Amniotic epithelial cell (primary cell): ENCODE results near the gene UNC13C.

Source experiments
- DNase-seq: peaks from one replicate; pipeline ENCODE4 v3.0.0-alpha.2; 2010; ENCODE audit warnings: low read depth

The UNC13C gene

DNA sequence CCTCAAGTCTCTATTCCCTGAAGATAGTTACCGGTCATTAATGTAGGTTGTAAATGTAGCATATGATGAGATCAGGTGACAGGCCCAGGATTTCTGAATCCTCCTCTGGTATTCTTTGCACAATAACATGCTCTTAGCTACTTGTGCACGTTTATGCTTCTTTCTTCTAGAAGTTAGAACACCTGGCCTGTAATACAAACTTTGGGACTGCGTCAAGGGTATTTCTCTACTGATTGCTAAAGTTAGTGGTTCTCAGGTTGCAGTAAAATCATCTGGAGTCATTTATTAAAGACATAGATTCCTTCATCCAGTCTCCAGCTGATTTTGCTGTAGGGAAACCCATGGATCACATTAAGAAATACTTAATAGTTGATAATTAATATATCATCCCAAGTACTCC, 48.0 kb downstream of the UNC13C start:
- DNase-seq, result no peak

DNA sequence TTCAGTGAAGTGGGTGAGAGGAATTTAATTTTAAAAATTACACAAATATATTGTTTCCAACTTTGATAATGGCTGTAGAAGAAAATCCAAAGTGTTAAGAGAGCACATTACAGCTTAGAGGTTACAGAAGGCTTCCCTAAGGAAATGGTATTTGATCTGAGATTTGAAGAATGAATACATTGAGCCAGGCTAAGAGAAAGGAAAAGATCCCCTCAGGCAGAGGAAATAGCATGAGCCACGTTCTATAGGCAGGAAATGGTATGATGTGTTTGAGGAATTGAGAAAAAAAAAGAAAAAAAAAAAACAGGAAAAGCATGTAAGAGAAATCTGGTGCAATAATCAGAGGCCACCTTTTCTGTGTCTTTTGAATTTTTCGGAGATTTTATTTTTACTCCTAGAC, 48.6 kb downstream of the UNC13C start:
- no peak for DNase-seq

DNA sequence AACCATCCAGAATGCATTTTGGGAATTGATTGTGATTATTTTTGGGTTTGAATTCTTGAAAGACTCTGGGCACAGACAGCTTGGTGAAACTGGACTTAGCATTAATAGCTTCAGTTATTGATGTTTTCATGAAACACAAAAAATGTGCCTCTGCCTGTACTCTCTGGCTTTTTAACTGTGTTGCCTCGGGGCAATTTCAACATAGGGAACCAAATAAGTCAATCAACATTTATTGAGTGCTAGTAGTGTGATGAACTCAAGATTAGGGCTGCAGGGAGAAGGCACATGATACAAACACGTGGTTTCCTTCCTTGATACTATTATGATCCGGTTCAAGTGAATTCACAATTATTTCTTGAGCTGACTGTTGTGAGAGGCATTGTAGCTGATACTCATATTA, 50.8 kb downstream of the UNC13C start:
- DNase-seq, result no peak

DNA sequence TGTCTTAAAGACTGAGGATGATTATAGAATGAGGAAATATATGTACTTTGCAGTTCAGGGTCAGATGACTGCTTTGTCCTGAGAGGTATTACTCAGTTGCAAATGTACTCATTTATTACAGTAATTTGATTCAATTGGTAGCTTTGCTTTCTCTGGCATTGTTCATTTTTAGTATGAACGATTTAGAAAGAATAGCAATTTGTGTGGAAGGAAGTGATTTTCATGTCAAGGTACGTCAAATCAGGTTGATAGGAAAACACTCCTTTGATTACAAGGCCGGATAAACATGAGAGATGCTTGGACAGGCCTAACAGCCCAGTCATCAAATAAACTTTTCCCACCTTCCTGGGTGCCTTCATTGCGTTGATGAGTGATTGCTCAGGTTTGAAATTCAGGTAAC, 53.8 kb downstream of the UNC13C start:
- DNase-seq, result no peak

DNA sequence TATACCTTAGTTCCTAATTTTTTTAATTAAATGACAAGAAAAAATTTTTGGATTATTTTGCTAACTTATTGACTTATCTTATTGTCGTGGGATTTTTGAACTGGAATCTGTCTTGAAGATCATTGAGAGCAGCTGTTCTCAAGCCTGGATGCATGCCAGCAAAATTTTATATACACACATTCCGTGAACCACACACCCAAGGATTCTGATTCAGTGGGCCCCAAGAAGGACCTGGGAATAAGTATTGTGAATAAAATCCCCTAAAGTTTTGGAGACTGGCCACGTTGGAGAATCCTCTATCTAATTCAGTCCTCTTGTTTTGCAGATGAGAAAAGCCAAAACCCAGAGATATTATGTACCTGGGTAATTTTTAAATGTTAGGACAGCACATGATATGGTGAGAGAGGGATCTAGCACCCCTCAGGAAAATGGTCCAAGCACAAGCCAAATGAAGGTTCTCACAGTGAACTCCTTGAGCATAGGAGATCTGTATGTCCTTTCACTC, 55.2 kb downstream of the UNC13C start:
- DNase-seq, result no peak

DNA sequence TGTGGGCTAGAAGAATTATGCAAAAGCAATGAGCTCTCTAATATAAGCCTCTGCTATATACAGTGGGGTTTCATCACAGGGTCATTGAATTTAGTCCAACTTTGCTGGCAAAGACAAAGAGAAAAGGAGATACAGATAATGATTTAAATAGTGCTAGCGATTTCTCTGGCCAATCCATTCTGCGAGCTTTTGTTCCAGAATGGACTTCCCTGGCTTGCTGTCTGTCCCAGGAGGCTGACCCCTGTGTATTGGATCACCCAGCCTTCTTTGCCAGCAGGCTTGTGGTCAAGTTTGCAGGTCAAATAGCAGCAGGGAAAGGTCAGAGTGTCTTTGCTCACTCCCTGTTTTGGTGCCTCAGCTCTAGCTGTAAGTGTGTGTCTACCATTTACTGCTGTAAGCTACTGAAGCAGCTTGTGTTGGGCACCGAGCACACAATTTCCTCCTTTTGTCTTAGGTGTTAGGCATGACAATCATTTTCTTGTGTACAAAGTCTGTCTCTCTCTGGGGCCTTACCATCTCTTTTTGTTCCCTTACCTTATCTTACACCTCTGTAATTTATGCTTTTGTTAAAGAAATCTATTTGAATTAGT, 55.7 kb downstream of the UNC13C start:
- DNase-seq, result no peak

DNA sequence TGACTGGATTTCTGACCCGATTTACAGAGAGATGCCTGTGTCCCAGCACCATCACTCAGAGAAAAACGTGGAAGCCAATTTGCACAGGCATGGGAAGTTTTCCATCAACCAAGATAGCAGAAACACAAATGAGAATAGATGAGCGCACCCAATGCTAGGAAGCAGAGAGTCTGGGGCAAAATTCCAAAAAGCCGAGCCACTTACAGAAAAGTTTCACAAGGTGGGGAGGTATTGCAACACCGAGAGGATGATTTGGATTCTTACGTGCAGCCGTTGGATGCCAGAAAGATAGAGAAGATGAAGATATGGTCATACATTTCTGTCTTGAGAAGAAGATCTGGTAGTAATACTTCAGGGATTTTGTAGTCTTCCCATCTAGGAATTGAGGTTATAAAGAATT, 57.4 kb downstream of the UNC13C start:
- DNase-seq, result no peak

DNA sequence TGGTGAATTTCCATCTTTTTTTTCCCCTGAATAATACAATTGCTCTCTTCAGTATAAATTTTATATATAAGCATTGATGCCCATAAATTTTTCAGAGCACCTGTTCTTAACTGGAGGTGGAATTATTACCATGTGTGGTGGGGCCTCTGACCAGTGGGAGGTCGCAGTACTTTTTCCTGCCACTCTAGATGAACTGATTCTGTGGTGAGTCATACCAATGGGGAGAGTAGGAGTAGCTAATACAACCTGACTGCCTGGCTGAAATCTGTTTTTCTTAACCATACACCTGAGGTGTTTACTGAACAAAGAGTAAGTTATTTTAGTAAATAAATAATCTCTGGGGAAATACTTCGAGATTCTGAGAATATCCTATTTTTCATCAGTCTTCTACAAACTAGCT, 67.2 kb downstream of the UNC13C start:
- no peak for DNase-seq

DNA sequence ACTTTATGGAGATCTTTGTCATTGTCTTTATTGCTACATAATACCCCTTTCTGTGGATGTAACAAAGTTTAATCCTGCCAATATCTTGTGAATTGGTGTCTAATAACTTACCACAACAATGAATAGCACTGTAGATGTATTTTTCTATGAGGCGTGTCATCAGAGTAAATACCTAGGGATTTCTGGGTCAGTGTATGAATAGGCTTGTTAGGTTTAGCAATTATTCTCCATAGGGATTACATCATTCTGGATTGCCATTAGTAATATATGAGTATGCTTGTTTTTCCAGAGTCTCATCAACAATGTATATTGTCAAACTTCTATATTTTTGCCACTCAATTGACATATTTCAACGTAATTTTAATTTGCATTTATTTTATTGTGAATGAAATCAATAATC, 67.9 kb downstream of the UNC13C start:
- DNase-seq, result no peak

DNA sequence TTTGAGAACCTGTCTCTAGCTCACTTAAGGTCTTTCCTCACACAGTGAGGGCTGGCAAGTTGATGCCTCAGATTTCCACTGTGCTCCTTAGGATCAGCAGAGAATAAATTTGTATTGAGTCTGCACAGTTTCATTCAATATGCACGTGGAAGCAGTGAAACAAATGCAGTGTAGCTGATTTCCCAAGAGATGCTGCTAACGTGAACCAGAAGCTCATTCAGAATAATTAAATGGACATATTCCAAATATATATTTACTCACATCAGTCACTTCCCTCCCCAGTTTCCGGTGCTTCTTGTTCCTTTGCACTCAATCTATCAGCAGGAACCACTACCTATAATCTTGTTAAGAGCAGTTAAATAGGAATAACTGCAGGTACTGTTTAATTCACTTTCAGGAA, 86.1 kb downstream of the UNC13C start:
- no peak for DNase-seq

DNA sequence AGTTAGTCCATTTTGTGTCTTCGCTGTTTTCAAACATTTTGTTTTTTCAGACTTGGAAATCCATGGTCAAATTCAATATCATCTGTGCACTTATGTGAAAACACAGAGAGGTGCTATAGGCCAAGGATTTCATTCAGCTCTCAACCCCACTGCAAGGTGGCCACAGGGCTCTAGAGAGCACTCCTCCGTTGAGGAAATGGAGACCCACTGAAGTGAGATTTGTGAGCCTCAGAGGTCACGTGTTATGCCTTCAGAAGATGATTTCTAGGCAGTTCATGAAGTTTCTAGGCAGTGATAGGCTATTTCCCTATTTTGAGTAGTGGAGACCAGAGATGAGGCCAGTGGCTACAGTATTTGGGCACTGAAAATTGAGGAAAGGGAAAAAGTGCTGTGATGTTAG, 88.2 kb downstream of the UNC13C start:
- no peak for DNase-seq

DNA sequence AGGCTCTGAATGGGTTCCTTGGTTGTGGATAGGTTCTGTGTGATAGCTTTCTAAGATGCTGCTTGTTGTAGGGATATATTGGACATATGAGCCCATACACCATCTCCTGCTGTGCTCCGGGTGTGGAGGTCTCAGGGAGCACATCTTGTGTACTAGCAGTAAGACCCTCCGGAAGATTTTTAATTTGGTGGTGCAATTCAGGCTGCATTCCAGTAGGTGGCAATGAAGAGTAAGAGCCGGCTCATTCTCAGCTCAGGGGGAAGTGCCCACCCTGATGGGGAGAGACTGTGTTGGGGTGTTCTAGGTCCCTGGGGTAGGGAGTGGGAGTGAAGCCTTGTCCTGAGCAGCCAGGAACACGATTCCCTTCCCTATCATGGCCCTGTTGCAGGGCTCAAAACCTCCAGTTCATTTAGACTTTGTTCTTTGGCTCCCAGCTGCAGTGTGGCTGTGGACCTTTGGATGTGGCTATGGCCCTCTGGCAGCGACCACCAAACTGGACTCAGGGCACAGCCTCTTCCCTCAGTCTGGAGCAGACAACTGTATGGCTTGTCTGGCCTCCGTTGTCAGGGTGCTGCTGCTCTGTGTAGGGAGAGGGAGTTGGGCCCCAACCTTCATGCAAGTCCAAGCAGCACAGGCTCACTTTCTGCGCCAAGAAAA, 104.7 kb downstream of the UNC13C start:
- no peak for DNase-seq

DNA sequence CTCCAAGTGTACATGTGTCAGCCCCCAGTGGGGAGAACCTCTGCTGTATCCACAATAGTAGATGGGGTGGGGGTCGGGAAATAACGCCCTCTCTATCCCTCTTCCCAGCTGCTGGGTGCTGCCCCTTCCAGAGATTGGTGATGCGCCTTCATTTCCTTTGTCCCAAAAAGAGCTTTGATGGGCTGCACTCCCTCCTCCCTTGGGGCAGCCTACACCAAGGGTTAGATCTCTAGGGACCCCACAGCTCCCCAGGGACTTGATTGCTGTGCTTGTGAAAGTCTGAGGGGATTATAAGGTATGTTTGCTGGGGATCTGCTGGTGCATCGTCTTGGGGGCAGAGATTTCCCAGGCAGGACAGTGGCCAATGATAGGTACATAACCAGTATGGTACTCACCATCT, 105.3 kb downstream of the UNC13C start:
- DNase-seq, result no peak

DNA sequence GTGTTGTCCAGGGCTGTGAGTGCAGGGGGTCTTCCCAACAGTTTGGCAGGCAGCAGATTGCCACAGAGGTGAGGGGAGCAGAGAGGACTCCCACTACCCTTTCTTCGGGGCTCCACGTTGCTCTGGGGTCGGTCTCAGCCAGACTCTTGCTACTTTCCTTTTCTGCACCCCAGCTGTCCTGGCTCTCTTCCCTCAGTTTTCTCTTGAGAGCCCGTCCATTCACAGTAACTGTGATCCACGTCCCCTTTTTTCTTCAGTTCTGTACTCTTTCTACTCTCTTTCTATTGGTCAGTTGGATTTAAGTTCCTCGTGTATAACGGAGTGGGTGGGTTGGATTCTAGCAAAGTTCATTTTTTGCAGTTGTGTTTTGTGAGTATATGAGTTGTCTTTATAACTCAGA, 105.8 kb downstream of the UNC13C start:
- DNase-seq, result no peak

DNA sequence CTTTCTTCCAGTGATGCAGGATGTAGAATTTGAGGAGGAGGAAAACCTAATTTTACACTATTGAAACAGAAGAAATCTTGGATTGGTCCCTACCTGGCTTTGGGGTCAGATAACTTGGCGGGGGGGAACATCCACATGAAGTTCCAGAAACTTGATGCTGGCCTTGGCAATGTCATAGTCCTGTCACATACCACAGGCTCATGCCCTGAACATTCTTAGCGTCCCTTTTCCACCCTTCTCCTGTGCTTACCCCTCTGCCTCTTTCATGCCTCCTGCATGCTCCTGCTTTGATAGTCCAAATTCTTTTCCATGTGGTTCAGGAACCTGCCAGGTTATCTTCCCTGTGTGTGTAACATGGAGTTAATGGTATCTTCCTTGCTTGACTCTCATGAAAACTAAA, 110.6 kb downstream of the UNC13C start:
- DNase-seq, result no peak

DNA sequence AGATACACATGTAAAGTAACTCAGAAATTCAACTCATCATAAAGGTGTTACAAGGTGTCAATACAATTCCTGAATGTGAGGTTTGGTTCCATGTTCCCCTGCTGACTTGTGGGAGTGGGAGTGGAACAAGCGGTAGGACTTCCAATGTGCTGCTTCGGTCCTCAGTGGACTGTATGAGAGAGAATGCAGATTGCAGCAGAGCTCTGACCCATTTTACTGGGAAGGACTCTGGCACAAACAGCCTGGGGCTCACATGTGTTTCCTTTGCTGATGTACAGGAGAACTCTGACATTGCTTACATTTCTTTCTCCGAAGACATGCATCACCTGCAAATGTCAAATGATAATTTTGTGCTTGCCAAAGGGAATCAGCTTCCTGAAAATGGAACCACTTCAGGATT, 111.5 kb downstream of the UNC13C start:
- no peak for DNase-seq

DNA sequence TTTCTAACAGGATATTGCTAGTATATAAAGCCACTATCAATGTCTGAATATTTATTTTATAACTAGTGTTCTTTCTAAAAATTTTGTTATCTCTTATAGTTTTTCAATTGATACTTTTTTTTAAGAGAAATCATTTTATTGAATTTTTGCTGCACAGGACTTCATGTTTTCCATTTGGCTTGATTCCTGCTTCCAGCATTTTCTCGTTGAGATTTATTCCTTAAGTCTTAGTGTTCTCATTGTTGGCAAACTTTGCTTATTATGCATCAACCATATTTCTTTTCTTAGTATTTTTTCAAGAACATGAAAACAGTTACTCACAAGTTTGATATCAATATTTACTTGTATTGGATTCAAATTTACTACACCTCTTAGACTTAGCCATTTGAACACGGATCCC, 113.4 kb downstream of the UNC13C start:
- DNase-seq, result no peak

DNA sequence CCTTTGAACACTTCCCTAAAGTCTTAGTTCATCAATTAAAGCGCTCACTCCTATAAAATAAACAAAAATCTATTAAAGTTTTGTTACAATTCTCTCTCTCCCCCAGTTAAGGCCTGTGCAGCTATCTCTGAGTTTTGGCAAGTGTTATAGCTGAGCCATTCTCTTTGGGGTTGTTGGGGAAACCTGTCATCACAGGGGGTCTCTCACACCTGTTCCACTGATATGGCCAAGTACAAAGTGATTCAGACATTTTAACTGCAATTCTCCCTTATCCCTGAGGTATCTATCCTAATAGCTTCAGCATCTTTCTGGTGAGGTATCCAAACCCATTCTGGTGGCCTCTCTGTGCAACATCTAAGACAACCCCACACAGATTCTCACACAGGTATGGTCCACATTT, 116.4 kb downstream of the UNC13C start:
- no peak for DNase-seq

DNA sequence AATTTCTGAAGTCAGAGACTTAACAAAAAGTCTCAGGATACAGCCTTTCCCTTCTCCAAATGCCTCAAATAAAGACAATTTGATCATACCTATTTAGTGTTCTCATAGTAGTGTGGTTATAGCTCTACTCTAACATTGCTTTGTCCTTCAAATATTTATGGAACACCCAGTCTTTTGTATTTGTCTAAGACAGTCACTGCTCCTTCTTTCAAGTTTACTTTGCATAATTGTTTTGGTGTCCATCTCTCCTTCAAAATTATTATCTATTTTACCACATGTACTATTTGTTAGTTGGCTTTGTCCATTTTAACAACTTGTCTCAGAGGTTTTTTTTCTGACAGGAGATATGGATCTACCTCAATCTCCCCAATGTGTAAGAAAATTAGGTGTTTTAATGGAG, 118.8 kb downstream of the UNC13C start:
- DNase-seq, result no peak

DNA sequence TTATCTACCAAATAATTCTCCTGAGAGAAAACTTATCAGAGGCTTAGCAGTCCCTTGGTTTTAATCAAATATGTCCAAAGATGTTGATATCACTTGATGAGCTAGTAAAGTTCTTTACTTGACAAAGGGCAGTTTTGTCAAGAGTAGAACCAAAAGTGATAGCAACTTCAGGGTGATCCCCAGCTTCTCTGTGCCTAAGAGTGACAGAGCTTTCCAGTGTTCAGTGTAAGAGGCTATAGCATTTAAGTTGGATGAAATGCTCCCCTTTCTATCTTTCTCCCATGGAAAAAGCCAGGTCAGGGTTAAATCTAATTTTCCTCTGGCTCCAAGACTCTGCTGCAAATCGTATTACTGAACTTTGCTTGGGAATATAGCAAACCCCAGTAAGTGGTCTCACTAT, 120.8 kb downstream of the UNC13C start:
- no peak for DNase-seq

DNA sequence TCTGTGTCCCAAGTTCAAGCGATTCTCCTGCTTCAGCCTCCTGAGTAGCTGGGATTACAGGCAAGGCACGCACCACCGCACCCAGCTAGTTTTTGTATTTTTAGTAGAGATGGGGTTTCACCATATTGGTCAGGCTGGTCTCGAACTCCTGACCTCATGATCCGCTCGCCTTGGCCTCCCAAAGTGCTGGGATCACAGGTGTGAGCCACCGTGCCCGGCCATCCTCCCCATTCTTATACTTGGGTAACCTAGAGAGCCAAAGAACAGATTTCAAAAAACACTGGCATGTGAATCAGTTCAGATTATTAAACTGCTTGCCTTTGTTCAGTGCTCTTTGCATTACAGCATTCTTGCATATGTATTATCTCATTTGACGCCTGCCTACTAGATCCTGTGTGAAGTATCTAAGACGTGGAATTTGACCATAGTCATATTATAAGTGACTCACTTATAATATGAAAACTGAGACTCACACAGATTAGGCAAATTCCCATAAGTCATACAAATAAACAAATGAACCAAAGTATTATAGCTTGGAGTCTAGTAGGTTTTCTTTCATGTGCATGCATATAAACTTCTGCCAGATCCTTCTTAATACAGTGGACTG, 123.5 kb downstream of the UNC13C start:
- DNase-seq, result no peak

DNA sequence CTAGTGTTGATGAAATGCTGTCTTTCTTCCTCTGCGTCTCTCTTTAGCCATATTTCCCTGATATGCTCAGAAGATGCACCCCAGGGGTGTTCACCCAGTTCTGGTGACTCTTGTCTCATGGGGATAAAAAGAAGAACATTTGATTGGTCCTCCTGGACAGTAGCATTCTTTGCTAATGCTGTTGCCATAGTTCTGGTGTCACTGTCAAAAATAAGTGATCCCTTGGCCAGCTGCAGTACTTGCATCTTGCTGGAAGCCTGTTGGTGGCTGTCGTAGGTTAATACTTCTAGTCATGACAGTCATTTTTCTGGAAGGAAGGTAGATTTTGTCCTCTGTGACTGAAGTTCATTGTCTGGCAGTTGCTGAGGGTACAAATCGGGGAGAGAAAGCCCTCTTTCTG, 124.5 kb downstream of the UNC13C start:
- no peak for DNase-seq

DNA sequence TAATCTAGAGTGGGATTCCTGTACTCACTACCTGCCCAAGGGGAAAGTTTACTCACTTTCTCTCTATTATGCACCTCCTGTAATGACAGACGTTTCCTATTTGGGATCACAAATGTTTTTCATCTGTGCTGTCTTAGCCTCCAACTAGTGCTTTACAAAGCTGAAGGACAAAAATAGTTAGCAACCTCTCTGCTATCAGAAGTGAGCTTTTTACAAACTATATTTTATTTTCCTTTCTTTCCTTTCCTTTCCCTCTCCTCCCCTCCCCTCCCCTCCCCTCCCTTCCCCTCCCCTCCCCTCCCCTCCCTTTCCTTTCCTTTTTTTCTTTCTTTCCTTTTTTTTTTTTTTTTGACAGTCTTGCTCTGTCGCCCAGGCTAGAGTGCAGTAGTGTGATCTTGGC, 130.8 kb downstream of the UNC13C start:
- DNase-seq, result no peak

DNA sequence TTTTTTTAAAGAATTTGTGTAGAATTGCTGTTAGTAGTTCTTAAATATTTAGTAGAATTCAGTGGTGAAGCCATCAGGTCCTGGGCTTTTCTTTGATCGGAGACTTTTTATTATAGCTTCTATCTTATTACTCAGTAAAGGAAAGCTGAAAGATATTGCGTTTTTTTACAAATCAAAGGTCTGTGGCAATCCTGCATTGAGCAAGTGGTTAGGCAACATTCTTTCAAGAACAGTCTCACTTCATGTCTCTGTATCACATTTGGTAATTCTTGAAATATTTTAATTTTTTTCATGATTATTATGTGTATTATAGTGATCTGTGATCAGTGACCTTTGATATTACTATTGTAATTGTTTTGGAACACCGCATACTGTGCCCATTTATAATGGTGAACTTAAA, 140.8 kb downstream of the UNC13C start:
- no peak for DNase-seq
